K562 (cell line): ENCODE measurements around the gene RASIP1. TPM values are rescaled to one million over a fixed set of nuclear protein-coding genes. Genes with fewer than 3 reads are reported as not detected.

Experiments used
- CEBPB ChIP-seq: fragments of 450-650 bp; IDR thresholded peaks from 2 replicates; pipeline ENCODE4 v1.6.1; 2016; ENCODE audit warnings: missing genetic modification characterization, missing compliant biosample characterization
- DMBX1 ChIP-seq: fragments of 250-450 bp; sonication (Bioruptor Pico); IDR thresholded peaks from 2 replicates; pipeline ENCODE4 v1.8.0; 2022; ENCODE audit warnings: inconsistent platforms, mild to moderate bottlenecking, moderate library complexity, borderline replicate concordance
- FOS ChIP-seq: IDR thresholded peaks from 3 replicates; pipeline ENCODE4 v1.6.1; 2011; ENCODE audit not compliant: insufficient read length; ENCODE audit errors: extremely low read depth
- FOXJ2 ChIP-seq: fragments of 200-800 bp; sonication (Bioruptor generic); IDR thresholded peaks from 2 replicates; pipeline ENCODE4 v1.6.1; 2016; ENCODE audit warnings: missing genetic modification characterization, missing compliant biosample characterization
- GABPB1 ChIP-seq: sonication (generic); formaldehyde crosslinking; IDR thresholded peaks from 2 replicates; pipeline ENCODE4 v1.8.0; 2022; ENCODE audit warnings: mild to moderate bottlenecking, missing genetic modification reagents
- MECOM ChIP-seq: fragments of 250-450 bp; sonication (Bioruptor Pico); IDR thresholded peaks from 2 replicates; pipeline ENCODE4 v1.8.0; 2022; ENCODE audit warnings: inconsistent platforms
- MTA2 ChIP-seq: fragments of 450-650 bp; IDR thresholded peaks from 2 replicates; pipeline ENCODE4 v1.6.1; 2016; ENCODE audit warnings: low read depth
- NFYB ChIP-seq: IDR thresholded peaks from 2 replicates; pipeline ENCODE4 v1.6.1; 2011; ENCODE audit warnings: mild to moderate bottlenecking, moderate library complexity; ENCODE audit not compliant: insufficient read length; ENCODE audit errors: extremely low read depth
- NR1H2 ChIP-seq: sonication (generic); formaldehyde crosslinking; IDR thresholded peaks from 2 replicates; pipeline ENCODE4 v1.4.0; 2020; ENCODE audit warnings: mild to moderate bottlenecking, missing genetic modification reagents
- NR2C2 ChIP-seq, 2 experiments: fragments of 200-800 bp in 1 of 2; sonication (Bioruptor generic) in 1 of 2; sonication (generic) in 1 of 2; formaldehyde crosslinking in 1 of 2; IDR thresholded peaks; 2 replicates each; pipeline versions ENCODE4 v1.6.1 to v1.8.0; 2016 to 2022; ENCODE audit warnings: mild to moderate bottlenecking in 1 of 2, missing compliant biosample characterization in 1 of 2, missing genetic modification characterization in 1 of 2, missing genetic modification reagents in 1 of 2
- SMARCA4 ChIP-seq: fragments of 450-650 bp; IDR thresholded peaks from 2 replicates; pipeline ENCODE4 v1.6.1; 2016
- polyA plus RNA-seq, 8 experiments: library from polyadenylated mRNA; depleted of rRNA in 4 of 8; stranded (reverse) in 5 of 8; unstranded in 3 of 8; fragments of >200 nt; fragmentation: Nextera tagmentation in 2 of 8; fragmentation: Illumina TruSeq in 1 of 8; extraction: Ambion mirVana in 2 of 8; extraction: Trizol in 1 of 8; gene quantifications; 2 replicates each; pipeline versions ENCODE4 v1.2.1 to v1.2.3, GENCODE V29; 2011 to 2014; ENCODE audit warnings: inconsistent platforms in 1 of 8, missing spikeins in 1 of 8
- total RNA-seq, 7 experiments: library from RNA; depleted of rRNA in 6 of 7; stranded (reverse); fragments of >200 nt in 6 of 7; fragmentation: Illumina TruSeq in 2 of 7; extraction: Trizol in 2 of 7; gene quantifications; 2 replicates each; pipeline versions ENCODE4 v1.2.1 to v1.2.3, GENCODE V29; 2011 to 2021; ENCODE audit warnings: low replicate concordance in 1 of 7
- TF ChIP-seq, protein P1 (sequence below), 2 experiments: fragments of 450-650 bp; IDR thresholded peaks; 2 replicates each; pipeline ENCODE4 v1.6.1; 2018; ENCODE audit warnings: mild to moderate bottlenecking in 2 of 2, low read depth in 1 of 2; ENCODE audit not compliant: partially characterized antibody in 2 of 2
- TF ChIP-seq, protein P2 (sequence below), 2 experiments: IDR thresholded peaks; 2 replicates each; pipeline ENCODE4 v1.6.1; 2011; ENCODE audit warnings: borderline replicate concordance in 1 of 2, control low read depth in 1 of 2, low read depth in 1 of 2, low read length in 1 of 2, mild to moderate bottlenecking in 1 of 2, mixed read lengths in 1 of 2, moderate library complexity in 1 of 2; ENCODE audit not compliant: insufficient read depth in 1 of 2, insufficient read length in 1 of 2, poor library complexity in 1 of 2, severe bottlenecking in 1 of 2; ENCODE audit errors: extremely low read depth in 1 of 2
- TF ChIP-seq, protein P3 (sequence below): fragments of 450-650 bp; IDR thresholded peaks from 2 replicates; pipeline ENCODE4 v1.6.1; 2016; ENCODE audit warnings: missing biosample characterization, missing genetic modification characterization
- TF ChIP-seq, protein P4 (sequence below): IDR thresholded peaks from 2 replicates; pipeline ENCODE4 v1.6.1; 2014; ENCODE audit warnings: antibody characterized with exemption
- TF ChIP-seq, protein P5 (sequence below): fragments of 450-650 bp; IDR thresholded peaks from 2 replicates; pipeline ENCODE4 v1.7.1; 2018; ENCODE audit warnings: mild to moderate bottlenecking, low read depth; ENCODE audit not compliant: partially characterized antibody

RASIP1 gene
- total and polyA plus RNA-seq, 9 of the 15 experiments (the other 6 are each of a cell fraction or from before 2014, with no cell fraction given) = 0.20 to 4.7 (median 1.5) TPM

DNA sequence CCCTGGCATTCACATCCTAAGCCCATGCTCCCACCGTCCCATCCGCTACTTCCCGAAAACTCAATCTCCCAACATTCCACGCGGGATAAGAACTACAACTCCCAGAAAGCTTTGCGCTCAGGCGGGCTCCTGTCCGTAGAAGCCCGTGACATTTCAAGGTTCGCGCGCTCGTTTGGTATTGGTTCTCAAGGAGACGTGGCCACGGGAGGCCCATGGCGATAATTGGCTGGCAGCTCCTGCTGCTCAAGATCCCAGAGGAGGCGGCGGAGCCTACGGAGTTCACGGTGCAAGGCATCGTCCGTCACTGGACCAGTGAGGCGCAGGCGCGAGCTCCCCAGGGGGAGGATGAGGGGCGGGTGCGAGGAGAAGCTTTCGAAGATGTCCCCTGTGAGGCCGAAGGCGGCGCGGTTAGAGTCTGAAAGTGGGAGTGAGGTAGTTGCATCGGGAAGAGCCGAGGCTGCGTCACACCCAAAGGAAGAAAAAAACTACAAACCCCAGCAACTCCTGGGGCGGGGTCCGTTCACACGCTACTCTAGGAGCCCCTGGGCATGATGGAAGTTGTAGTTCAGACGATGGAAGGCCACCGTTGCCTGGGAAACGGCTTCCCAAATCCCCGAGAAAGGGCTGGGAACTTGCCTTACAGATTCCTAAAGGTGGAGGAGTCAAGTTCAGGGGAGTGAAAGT lies 19.7 kb downstream of the RASIP1 start (continued):
- TF ChIP-seq, protein P1, sequence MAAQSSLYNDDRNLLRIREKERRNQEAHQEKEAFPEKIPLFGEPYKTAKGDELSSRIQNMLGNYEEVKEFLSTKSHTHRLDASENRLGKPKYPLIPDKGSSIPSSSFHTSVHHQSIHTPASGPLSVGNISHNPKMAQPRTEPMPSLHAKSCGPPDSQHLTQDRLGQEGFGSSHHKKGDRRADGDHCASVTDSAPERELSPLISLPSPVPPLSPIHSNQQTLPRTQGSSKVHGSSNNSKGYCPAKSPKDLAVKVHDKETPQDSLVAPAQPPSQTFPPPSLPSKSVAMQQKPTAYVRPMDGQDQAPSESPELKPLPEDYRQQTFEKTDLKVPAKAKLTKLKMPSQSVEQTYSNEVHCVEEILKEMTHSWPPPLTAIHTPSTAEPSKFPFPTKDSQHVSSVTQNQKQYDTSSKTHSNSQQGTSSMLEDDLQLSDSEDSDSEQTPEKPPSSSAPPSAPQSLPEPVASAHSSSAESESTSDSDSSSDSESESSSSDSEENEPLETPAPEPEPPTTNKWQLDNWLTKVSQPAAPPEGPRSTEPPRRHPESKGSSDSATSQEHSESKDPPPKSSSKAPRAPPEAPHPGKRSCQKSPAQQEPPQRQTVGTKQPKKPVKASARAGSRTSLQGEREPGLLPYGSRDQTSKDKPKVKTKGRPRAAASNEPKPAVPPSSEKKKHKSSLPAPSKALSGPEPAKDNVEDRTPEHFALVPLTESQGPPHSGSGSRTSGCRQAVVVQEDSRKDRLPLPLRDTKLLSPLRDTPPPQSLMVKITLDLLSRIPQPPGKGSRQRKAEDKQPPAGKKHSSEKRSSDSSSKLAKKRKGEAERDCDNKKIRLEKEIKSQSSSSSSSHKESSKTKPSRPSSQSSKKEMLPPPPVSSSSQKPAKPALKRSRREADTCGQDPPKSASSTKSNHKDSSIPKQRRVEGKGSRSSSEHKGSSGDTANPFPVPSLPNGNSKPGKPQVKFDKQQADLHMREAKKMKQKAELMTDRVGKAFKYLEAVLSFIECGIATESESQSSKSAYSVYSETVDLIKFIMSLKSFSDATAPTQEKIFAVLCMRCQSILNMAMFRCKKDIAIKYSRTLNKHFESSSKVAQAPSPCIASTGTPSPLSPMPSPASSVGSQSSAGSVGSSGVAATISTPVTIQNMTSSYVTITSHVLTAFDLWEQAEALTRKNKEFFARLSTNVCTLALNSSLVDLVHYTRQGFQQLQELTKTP (IDR thresholded peaks at IDR 0.05; ENCODE audit: low read depth in 1 of 2, partially characterized antibody in 2 of 2) = peak; percentile 69 to 100
- TF ChIP-seq NR2C2 (CRISPR knock-in tag; IDR thresholded peaks at IDR 0.05) (peak; percentile 70), NR2C2 (tag; IDR thresholded peaks at IDR 0.05) (peak; percentile 92), FOS (peak; percentile 89), NR1H2 (CRISPR knock-in tag) (no peak), MTA2 (no peak), SMARCA4 (no peak), DMBX1 (CRISPR knock-in tag) (0 out of 2 replicates have a peak, but pooled peaks have one; percentile 32), MECOM (CRISPR knock-in tag) (0 out of 2 replicates have a peak, but pooled peaks have one; percentile 28), GABPB1 (CRISPR knock-in tag) (peak; percentile 78), NFYB (peak; percentile 97), CEBPB (no peak), FOXJ2 (peak; percentile 63; the same call in 1 of the 2 replicates)
- TF ChIP-seq, protein P2, sequence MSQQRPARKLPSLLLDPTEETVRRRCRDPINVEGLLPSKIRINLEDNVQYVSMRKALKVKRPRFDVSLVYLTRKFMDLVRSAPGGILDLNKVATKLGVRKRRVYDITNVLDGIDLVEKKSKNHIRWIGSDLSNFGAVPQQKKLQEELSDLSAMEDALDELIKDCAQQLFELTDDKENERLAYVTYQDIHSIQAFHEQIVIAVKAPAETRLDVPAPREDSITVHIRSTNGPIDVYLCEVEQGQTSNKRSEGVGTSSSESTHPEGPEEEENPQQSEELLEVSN (IDR thresholded peaks at IDR 0.05; ENCODE audit: borderline replicate concordance in 1 of 2, extremely low read depth in 1 of 2, insufficient read depth in 1 of 2, insufficient read length in 1 of 2, low read depth in 1 of 2, low read length in 1 of 2, poor library complexity in 1 of 2, severe bottlenecking in 1 of 2) = peak in 1 of 2 experiments; percentile 53
- TF ChIP-seq, protein P3, sequence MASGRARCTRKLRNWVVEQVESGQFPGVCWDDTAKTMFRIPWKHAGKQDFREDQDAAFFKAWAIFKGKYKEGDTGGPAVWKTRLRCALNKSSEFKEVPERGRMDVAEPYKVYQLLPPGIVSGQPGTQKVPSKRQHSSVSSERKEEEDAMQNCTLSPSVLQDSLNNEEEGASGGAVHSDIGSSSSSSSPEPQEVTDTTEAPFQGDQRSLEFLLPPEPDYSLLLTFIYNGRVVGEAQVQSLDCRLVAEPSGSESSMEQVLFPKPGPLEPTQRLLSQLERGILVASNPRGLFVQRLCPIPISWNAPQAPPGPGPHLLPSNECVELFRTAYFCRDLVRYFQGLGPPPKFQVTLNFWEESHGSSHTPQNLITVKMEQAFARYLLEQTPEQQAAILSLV = no peak
- TF ChIP-seq, protein P4, sequence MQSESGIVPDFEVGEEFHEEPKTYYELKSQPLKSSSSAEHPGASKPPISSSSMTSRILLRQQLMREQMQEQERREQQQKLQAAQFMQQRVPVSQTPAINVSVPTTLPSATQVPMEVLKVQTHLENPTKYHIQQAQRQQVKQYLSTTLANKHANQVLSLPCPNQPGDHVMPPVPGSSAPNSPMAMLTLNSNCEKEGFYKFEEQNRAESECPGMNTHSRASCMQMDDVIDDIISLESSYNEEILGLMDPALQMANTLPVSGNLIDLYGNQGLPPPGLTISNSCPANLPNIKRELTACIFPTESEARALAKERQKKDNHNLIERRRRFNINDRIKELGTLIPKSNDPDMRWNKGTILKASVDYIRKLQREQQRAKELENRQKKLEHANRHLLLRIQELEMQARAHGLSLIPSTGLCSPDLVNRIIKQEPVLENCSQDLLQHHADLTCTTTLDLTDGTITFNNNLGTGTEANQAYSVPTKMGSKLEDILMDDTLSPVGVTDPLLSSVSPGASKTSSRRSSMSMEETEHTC = peak; percentile 52; the same call in 1 of the 2 replicates
- TF ChIP-seq, protein P5, sequence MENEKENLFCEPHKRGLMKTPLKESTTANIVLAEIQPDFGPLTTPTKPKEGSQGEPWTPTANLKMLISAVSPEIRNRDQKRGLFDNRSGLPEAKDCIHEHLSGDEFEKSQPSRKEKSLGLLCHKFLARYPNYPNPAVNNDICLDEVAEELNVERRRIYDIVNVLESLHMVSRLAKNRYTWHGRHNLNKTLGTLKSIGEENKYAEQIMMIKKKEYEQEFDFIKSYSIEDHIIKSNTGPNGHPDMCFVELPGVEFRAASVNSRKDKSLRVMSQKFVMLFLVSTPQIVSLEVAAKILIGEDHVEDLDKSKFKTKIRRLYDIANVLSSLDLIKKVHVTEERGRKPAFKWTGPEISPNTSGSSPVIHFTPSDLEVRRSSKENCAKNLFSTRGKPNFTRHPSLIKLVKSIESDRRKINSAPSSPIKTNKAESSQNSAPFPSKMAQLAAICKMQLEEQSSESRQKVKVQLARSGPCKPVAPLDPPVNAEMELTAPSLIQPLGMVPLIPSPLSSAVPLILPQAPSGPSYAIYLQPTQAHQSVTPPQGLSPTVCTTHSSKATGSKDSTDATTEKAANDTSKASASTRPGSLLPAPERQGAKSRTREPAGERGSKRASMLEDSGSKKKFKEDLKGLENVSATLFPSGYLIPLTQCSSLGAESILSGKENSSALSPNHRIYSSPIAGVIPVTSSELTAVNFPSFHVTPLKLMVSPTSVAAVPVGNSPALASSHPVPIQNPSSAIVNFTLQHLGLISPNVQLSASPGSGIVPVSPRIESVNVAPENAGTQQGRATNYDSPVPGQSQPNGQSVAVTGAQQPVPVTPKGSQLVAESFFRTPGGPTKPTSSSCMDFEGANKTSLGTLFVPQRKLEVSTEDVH = peak; percentile 50
